ENCODE results near the gene SLC5A4. TPM values are rescaled to one million over a fixed set of nuclear protein-coding genes. Genes with fewer than 3 reads are reported as not detected.
"Not testable (repeated sequence)": the region's sequence is repeated elsewhere in the genome, so short reads cannot be mapped to it uniquely, and the experiment has no call there.

Gene SLC5A4
- total RNA-seq, 1 experiment from 2014 or later = not detected

GRCh38 chr22:32200752-32201151, 54.4 kb downstream of the SLC5A4 start:
- Mint-ChIP-seq H3K27me3 (ENCODE audit: insufficient read depth, unreplicated experiment) (peaks cover 7% of the 10 kb centered on the region), H3K4me3 (ENCODE audit: unreplicated experiment) (no peak overlapping the region), H3K9me3 (ENCODE audit: unreplicated experiment) (no peaks in the 10 kb centered on the region), H3K4me1 (ENCODE audit: low read depth, unreplicated experiment) (peaks cover 4% of the 10 kb centered on the region), H3K27ac (ENCODE audit: unreplicated experiment) (no peak overlapping the region), H3K36me3 (ENCODE audit: insufficient read depth, unreplicated experiment) (no peaks in the 10 kb centered on the region)
- no peak overlapping the region for H3K4me3 ChIP-seq (ENCODE audit: low read depth, low read length)
- H3K36me3 ChIP-seq (ENCODE audit: control insufficient read depth, insufficient read depth, low read length) = no peaks in the 10 kb centered on the region
- ChIA-PET CTCF (interaction anchor here (1.4 kb wide), 1 partner anchor 65 kb away, joined by 13 read pairs; no protein-coding TSS in a partner anchor), POLR2A (no interaction called here)
- no peak for TF ChIP-seq CTCF (IDR thresholded peaks at IDR 0.05; ENCODE audit: insufficient read depth in 1 of 2, low read depth in 1 of 2, low read length in 1 of 2, severe bottlenecking in 1 of 2, unreplicated experiment in 1 of 2)
- BruUV-seq (replicated peaks) = no TSS peak
- H3K27me3 ChIP-seq (replicated peaks; ENCODE audit: control insufficient read depth, insufficient read depth, low read length) = no peaks in the 10 kb centered on the region
- no peaks in the 10 kb centered on the region for H3K4me1 ChIP-seq
- H3K9me3 ChIP-seq = no peaks in the 10 kb centered on the region
- intact Hi-C loops (cut with micrococcal nuclease; ENCODE audit: unreplicated experiment) = loop anchor here (10.0 kb wide), 1 partner anchor 76 kb away; no protein-coding TSS in a partner anchor
- no peak for DNase-seq

- H3K27ac Mint-ChIP-seq (ENCODE audit: unreplicated experiment) = no peak overlapping the region
- intact Hi-C loops (cut with micrococcal nuclease; ENCODE audit: unreplicated experiment) = loop anchor here (10.0 kb wide), 1 partner anchor 75 kb away; no protein-coding TSS in a partner anchor
- no peaks in the 10 kb centered on the region for H3K9me3 Mint-ChIP-seq (ENCODE audit: unreplicated experiment)
- Histone ChIP-seq H3K4me1 (no peaks in the 10 kb centered on the region), H3K4me3 (ENCODE audit: low read depth, low read length) (no peak overlapping the region), H3K27me3 (replicated peaks; ENCODE audit: control insufficient read depth, insufficient read depth, low read length) (no peaks in the 10 kb centered on the region), H3K9me3 (no peaks in the 10 kb centered on the region), H3K36me3 (ENCODE audit: control insufficient read depth, insufficient read depth, low read length) (no peaks in the 10 kb centered on the region)
- DNase-seq = no peak
- peaks cover 4% of the 10 kb centered on the region for H3K4me1 Mint-ChIP-seq (ENCODE audit: low read depth, unreplicated experiment)
- ChIA-PET POLR2A (no interaction called here), CTCF (interaction anchor here (1.4 kb wide), 1 partner anchor 66 kb away, joined by 13 read pairs; no protein-coding TSS in a partner anchor)
- no peaks in the 10 kb centered on the region for H3K36me3 Mint-ChIP-seq (ENCODE audit: insufficient read depth, unreplicated experiment)
- no peak overlapping the region for H3K4me3 Mint-ChIP-seq (ENCODE audit: unreplicated experiment)
- peaks cover 9% of the 10 kb centered on the region for H3K27me3 Mint-ChIP-seq (ENCODE audit: insufficient read depth, unreplicated experiment)
- no peak for TF ChIP-seq CTCF (IDR thresholded peaks at IDR 0.05; ENCODE audit: insufficient read depth in 1 of 2, low read depth in 1 of 2, low read length in 1 of 2, severe bottlenecking in 1 of 2, unreplicated experiment in 1 of 2)
- no TSS peak for BruUV-seq (replicated peaks)
Observed at GRCh38 chr22:32199961-32200360, 55.2 kb downstream of the SLC5A4 start.

GRCh38 chr22:32199341-32199740, 55.8 kb downstream of the SLC5A4 start:
- CTCF ChIA-PET = no interaction called here
- intact Hi-C loops (cut with micrococcal nuclease; ENCODE audit: unreplicated experiment) = no loop called here
- no TSS peak for BruUV-seq (replicated peaks)
- no peak for TF ChIP-seq CTCF (IDR thresholded peaks at IDR 0.05; ENCODE audit: insufficient read depth in 1 of 2, low read depth in 1 of 2, low read length in 1 of 2, severe bottlenecking in 1 of 2, unreplicated experiment in 1 of 2)
- Mint-ChIP-seq H3K36me3 (ENCODE audit: insufficient read depth, unreplicated experiment) (no peaks in the 10 kb centered on the region), H3K27me3 (ENCODE audit: insufficient read depth, unreplicated experiment) (peaks cover 9% of the 10 kb centered on the region), H3K4me3 (ENCODE audit: unreplicated experiment) (no peak overlapping the region), H3K4me1 (ENCODE audit: low read depth, unreplicated experiment) (peaks cover 2% of the 10 kb centered on the region), H3K27ac (ENCODE audit: unreplicated experiment) (no peak overlapping the region), H3K9me3 (ENCODE audit: unreplicated experiment) (no peaks in the 10 kb centered on the region)
- POLR2A ChIA-PET = no interaction called here
- no peaks in the 10 kb centered on the region for H3K27me3 ChIP-seq (replicated peaks; ENCODE audit: control insufficient read depth, insufficient read depth, low read length)
- H3K4me1 ChIP-seq = no peaks in the 10 kb centered on the region
- no peak overlapping the region for H3K4me3 ChIP-seq (ENCODE audit: low read depth, low read length)
- no peaks in the 10 kb centered on the region for H3K9me3 ChIP-seq
- no peak for DNase-seq
- H3K36me3 ChIP-seq (ENCODE audit: control insufficient read depth, insufficient read depth, low read length) = no peaks in the 10 kb centered on the region

- H3K9me3 Mint-ChIP-seq (ENCODE audit: unreplicated experiment); CTCF ChIA-PET; H3K4me3 Mint-ChIP-seq (ENCODE audit: unreplicated experiment); H3K4me1 ChIP-seq; H3K9me3 ChIP-seq; DNase-seq; H3K27me3 Mint-ChIP-seq (ENCODE audit: insufficient read depth, unreplicated experiment); H3K4me3 ChIP-seq (ENCODE audit: low read depth, low read length); H3K27ac Mint-ChIP-seq (ENCODE audit: unreplicated experiment); H3K27me3 ChIP-seq (replicated peaks; ENCODE audit: control insufficient read depth, insufficient read depth, low read length); H3K36me3 ChIP-seq (ENCODE audit: control insufficient read depth, insufficient read depth, low read length); H3K4me1 Mint-ChIP-seq (ENCODE audit: low read depth, unreplicated experiment); BruUV-seq (replicated peaks); intact Hi-C loops (cut with micrococcal nuclease; ENCODE audit: unreplicated experiment); POLR2A ChIA-PET; H3K36me3 Mint-ChIP-seq (ENCODE audit: insufficient read depth, unreplicated experiment): not testable (repeated sequence)
Observed at GRCh38 chr22:32197553-32198226, 57.5 kb downstream of the SLC5A4 start.

GRCh38 chr22:32195900-32196299, 59.2 kb downstream of the SLC5A4 start:
- peaks cover 15% of the 10 kb centered on the region for H3K27me3 Mint-ChIP-seq (ENCODE audit: insufficient read depth, unreplicated experiment)
- H3K36me3 Mint-ChIP-seq (ENCODE audit: insufficient read depth, unreplicated experiment); POLR2A ChIA-PET; H3K27me3 ChIP-seq (replicated peaks; ENCODE audit: control insufficient read depth, insufficient read depth, low read length); BruUV-seq (replicated peaks); H3K4me1 Mint-ChIP-seq (ENCODE audit: low read depth, unreplicated experiment); CTCF ChIA-PET; H3K36me3 ChIP-seq (ENCODE audit: control insufficient read depth, insufficient read depth, low read length); H3K4me1 ChIP-seq; H3K27ac Mint-ChIP-seq (ENCODE audit: unreplicated experiment); intact Hi-C loops (cut with micrococcal nuclease; ENCODE audit: unreplicated experiment); H3K9me3 ChIP-seq; DNase-seq; H3K4me3 Mint-ChIP-seq (ENCODE audit: unreplicated experiment); H3K9me3 Mint-ChIP-seq (ENCODE audit: unreplicated experiment); H3K4me3 ChIP-seq (ENCODE audit: low read depth, low read length): not testable (repeated sequence)

Measured in Caco-2 (cell line).